Activated CD4-positive, alpha-beta T cell treated with anti-CD3 and anti-CD28 coated beads, Interleukin-2, amount 10 ng/mL, durations not matched to agents 24 days and 14 days (primary cell): ENCODE measurements around the gene TRIM67. TPM values are rescaled to one million over a fixed set of nuclear protein-coding genes. Genes with fewer than 3 reads are reported as not detected.

Experiments
- DNase-seq: peaks from one replicate; pipeline ENCODE4 v3.0.0; 2022
- H3K27ac Mint-ChIP-seq: one replicate; pipeline ENCODE4 v1.8.0; 2022; ENCODE audit warnings: mild to moderate bottlenecking, mixed read lengths
- H3K27me3 Mint-ChIP-seq: one replicate; pipeline ENCODE4 v1.8.0; 2022; ENCODE audit warnings: mixed read lengths
- H3K36me3 Mint-ChIP-seq: one replicate; pipeline ENCODE4 v1.8.0; 2022; ENCODE audit warnings: low read depth, mild to moderate bottlenecking, mixed read lengths
- H3K4me1 Mint-ChIP-seq: one replicate; pipeline ENCODE4 v1.8.0; 2021; ENCODE audit warnings: mixed read lengths
- H3K4me3 Mint-ChIP-seq: one replicate; pipeline ENCODE4 v1.8.0; 2022; ENCODE audit warnings: mild to moderate bottlenecking, moderate library complexity, mixed read lengths
- H3K9me3 Mint-ChIP-seq: one replicate; pipeline ENCODE4 v1.8.0; 2021; ENCODE audit warnings: mixed read lengths
- intact Hi-C: fragments of 100-400 bp; cut with micrococcal nuclease; formaldehyde crosslinking; loops from one replicate; pipeline ENCODE4 v1.15.1; 2023
- total RNA-seq: library from RNA; stranded (reverse); gene quantifications from 2 replicates; pipeline ENCODE4 v1.2.3, GENCODE V29; 2022

TRIM67 gene
- total RNA-seq, 1 donor from 2014 or later: not detected

- Mint-ChIP-seq H3K4me1 (no peaks in the 10 kb centered on the region), H3K27me3 (peaks cover 22% of the 10 kb centered on the region), H3K36me3 (no peaks in the 10 kb centered on the region), H3K27ac (no peak overlapping the region), H3K4me3 (no peak overlapping the region), H3K9me3 (no peaks in the 10 kb centered on the region)
- intact Hi-C loops: no loop called here
- DNase-seq: no peak
These were observed 22.1 kb downstream of the TRIM67 start for GRCh38 chr1:231183639-231184590.

GRCh38 chr1:231184891-231185290 is 23.0 kb downstream of the TRIM67 start:
- no peak for DNase-seq
- no peaks in the 10 kb centered on the region for H3K4me1 Mint-ChIP-seq
- intact Hi-C loops: no loop called here
- peaks cover 20% of the 10 kb centered on the region for H3K27me3 Mint-ChIP-seq
- H3K27ac Mint-ChIP-seq: no peak overlapping the region
- no peak overlapping the region for H3K4me3 Mint-ChIP-seq
- H3K9me3 Mint-ChIP-seq: no peaks in the 10 kb centered on the region
- no peaks in the 10 kb centered on the region for H3K36me3 Mint-ChIP-seq

- H3K4me1 Mint-ChIP-seq: no peaks in the 10 kb centered on the region
- no peak for DNase-seq
- H3K27ac Mint-ChIP-seq: no peak overlapping the region
- peaks cover 20% of the 10 kb centered on the region for H3K27me3 Mint-ChIP-seq
- intact Hi-C loops: no loop called here
- H3K4me3 Mint-ChIP-seq: no peak overlapping the region
- H3K9me3 Mint-ChIP-seq: no peaks in the 10 kb centered on the region
- H3K36me3 Mint-ChIP-seq: no peaks in the 10 kb centered on the region
These were observed 23.5 kb downstream of the TRIM67 start for GRCh38 chr1:231185391-231185790.

- H3K4me3 Mint-ChIP-seq: no peak overlapping the region
- H3K27me3 Mint-ChIP-seq: peaks cover 20% of the 10 kb centered on the region
- H3K4me1 Mint-ChIP-seq: no peaks in the 10 kb centered on the region
- H3K36me3 Mint-ChIP-seq: no peaks in the 10 kb centered on the region
- intact Hi-C loops: no loop called here
- DNase-seq: no peak
- H3K27ac Mint-ChIP-seq: no peak overlapping the region
- H3K9me3 Mint-ChIP-seq: no peaks in the 10 kb centered on the region
These were observed 24.7 kb downstream of the TRIM67 start for GRCh38 chr1:231186356-231187115.

GRCh38 chr1:231187571-231187970 is 25.7 kb downstream of the TRIM67 start:
- DNase-seq: no peak
- Mint-ChIP-seq H3K36me3 (no peaks in the 10 kb centered on the region), H3K4me1 (no peaks in the 10 kb centered on the region), H3K9me3 (no peaks in the 10 kb centered on the region), H3K27ac (no peak overlapping the region), H3K27me3 (peaks cover 15% of the 10 kb centered on the region), H3K4me3 (no peak overlapping the region)
- intact Hi-C loops: no loop called here

- intact Hi-C loops: no loop called here
- Mint-ChIP-seq H3K27me3 (peaks cover 15% of the 10 kb centered on the region), H3K4me3 (no peak overlapping the region), H3K9me3 (no peaks in the 10 kb centered on the region), H3K36me3 (no peaks in the 10 kb centered on the region), H3K27ac (no peak overlapping the region), H3K4me1 (no peaks in the 10 kb centered on the region)
- no peak for DNase-seq
These were observed 26.2 kb downstream of the TRIM67 start for GRCh38 chr1:231188072-231188471.

- H3K4me1 Mint-ChIP-seq: no peaks in the 10 kb centered on the region
- H3K9me3 Mint-ChIP-seq: no peaks in the 10 kb centered on the region
- no peak for DNase-seq
- no peak overlapping the region for H3K4me3 Mint-ChIP-seq
- H3K36me3 Mint-ChIP-seq: no peaks in the 10 kb centered on the region
- no peak overlapping the region for H3K27ac Mint-ChIP-seq
- intact Hi-C loops: no loop called here
- H3K27me3 Mint-ChIP-seq: peaks cover 15% of the 10 kb centered on the region
These were observed 26.9 kb downstream of the TRIM67 start for GRCh38 chr1:231188768-231189167.

GRCh38 chr1:231189683-231190270 is 27.9 kb downstream of the TRIM67 start:
- Mint-ChIP-seq H3K9me3 (no peaks in the 10 kb centered on the region), H3K27ac (no peak overlapping the region), H3K4me3 (no peak overlapping the region), H3K4me1 (no peaks in the 10 kb centered on the region), H3K27me3 (peaks cover 10% of the 10 kb centered on the region), H3K36me3 (no peaks in the 10 kb centered on the region)
- no peak for DNase-seq
- intact Hi-C loops: no loop called here

GRCh38 chr1:231190456-231190855 is 28.6 kb downstream of the TRIM67 start:
- Mint-ChIP-seq H3K27ac (no peak overlapping the region), H3K27me3 (peaks cover 10% of the 10 kb centered on the region), H3K36me3 (no peaks in the 10 kb centered on the region), H3K4me3 (no peak overlapping the region), H3K9me3 (no peaks in the 10 kb centered on the region), H3K4me1 (no peaks in the 10 kb centered on the region)
- intact Hi-C loops: no loop called here
- DNase-seq: no peak

- Mint-ChIP-seq H3K4me3 (no peak overlapping the region), H3K4me1 (no peaks in the 10 kb centered on the region), H3K27ac (no peak overlapping the region), H3K27me3 (peaks cover 13% of the 10 kb centered on the region), H3K9me3 (no peaks in the 10 kb centered on the region), H3K36me3 (no peaks in the 10 kb centered on the region)
- intact Hi-C loops: no loop called here
- DNase-seq: no peak
These were observed 30.8 kb downstream of the TRIM67 start for GRCh38 chr1:231192620-231193163.

- Mint-ChIP-seq H3K27ac (no peak overlapping the region), H3K4me3 (no peak overlapping the region), H3K27me3 (peaks cover 8% of the 10 kb centered on the region), H3K4me1 (no peaks in the 10 kb centered on the region), H3K9me3 (no peaks in the 10 kb centered on the region), H3K36me3 (no peaks in the 10 kb centered on the region)
- DNase-seq: no peak
- intact Hi-C loops: no loop called here
These were observed 32.0 kb downstream of the TRIM67 start for GRCh38 chr1:231193710-231194340.

- Mint-ChIP-seq H3K27ac (no peak overlapping the region), H3K27me3 (peaks cover 12% of the 10 kb centered on the region), H3K4me1 (no peaks in the 10 kb centered on the region), H3K9me3 (no peaks in the 10 kb centered on the region), H3K4me3 (no peak overlapping the region), H3K36me3 (no peaks in the 10 kb centered on the region)
- DNase-seq: no peak
- intact Hi-C loops: no loop called here
These were observed 32.6 kb downstream of the TRIM67 start for GRCh38 chr1:231194476-231194842.

GRCh38 chr1:231194843-231195516 is 33.1 kb downstream of the TRIM67 start:
- no peak overlapping the region for H3K27ac Mint-ChIP-seq
- intact Hi-C loops: no loop called here
- H3K27me3 Mint-ChIP-seq: peaks cover 13% of the 10 kb centered on the region
- no peaks in the 10 kb centered on the region for H3K9me3 Mint-ChIP-seq
- no peaks in the 10 kb centered on the region for H3K36me3 Mint-ChIP-seq
- no peak for DNase-seq
- no peak overlapping the region for H3K4me3 Mint-ChIP-seq
- no peaks in the 10 kb centered on the region for H3K4me1 Mint-ChIP-seq
